H1 (cell line): Measurements from ENCODE around the gene AQP6.

Source experiments
- CHD2 ChIP-seq: IDR thresholded peaks from 2 replicates; pipeline ENCODE4 v1.6.1; 2012; ENCODE audit warnings: low read length, improper control_type of control experiment
- EZH2 ChIP-seq: fragments of 200-600 bp; sonication (generic); IDR thresholded peaks from 2 replicates; pipeline ENCODE4 v1.7.1; 2012; ENCODE audit warnings: low read depth, mild to moderate bottlenecking, moderate library complexity, low read length, inconsistent platforms; ENCODE audit not compliant: severe bottlenecking
- GABPA ChIP-seq: IDR thresholded peaks from 2 replicates; pipeline ENCODE4 v1.6.1; 2011; ENCODE audit warnings: mild to moderate bottlenecking, low read length, moderate library complexity, borderline replicate concordance; ENCODE audit not compliant: insufficient read depth
- NANOG ChIP-seq: IDR thresholded peaks from 2 replicates; pipeline ENCODE4 v1.6.1; 2011; ENCODE audit warnings: low read length, low read depth, mild to moderate bottlenecking, inconsistent platforms; ENCODE audit not compliant: insufficient read depth, poor library complexity, severe bottlenecking
- NRF1 ChIP-seq: IDR thresholded peaks from 2 replicates; pipeline ENCODE4 v1.6.1; 2011; ENCODE audit warnings: mild to moderate bottlenecking, low read depth, low read length, improper control_type of control experiment
- POLR2A ChIP-seq, 2 experiments: IDR thresholded peaks; 1 replicate in 1 of 2; 2 replicates in 1 of 2; pipeline ENCODE4 v1.6.1; 2011; ENCODE audit warnings: low read depth in 2 of 2, low read length in 2 of 2, mild to moderate bottlenecking in 2 of 2; ENCODE audit errors: control extremely low read depth in 1 of 2
- TAF1 ChIP-seq: IDR thresholded peaks from 2 replicates; pipeline ENCODE4 v1.6.1; 2011; ENCODE audit warnings: mild to moderate bottlenecking, low read depth, low read length
- TBP ChIP-seq: IDR thresholded peaks from 2 replicates; pipeline ENCODE4 v1.6.1; 2011; ENCODE audit warnings: low read depth, low read length, improper control_type of control experiment
- YY1 ChIP-seq: IDR thresholded peaks from 2 replicates; pipeline ENCODE4 v1.6.1; 2011; ENCODE audit warnings: low read depth, mild to moderate bottlenecking, low read length
- ZNF274 ChIP-seq: IDR thresholded peaks from 2 replicates; pipeline ENCODE4 v1.7.0; 2012; ENCODE audit warnings: low read length, borderline replicate concordance; ENCODE audit errors: extremely low read depth
- TF ChIP-seq, protein P1 (sequence below), 3 experiments: IDR thresholded peaks; 1 replicate in 2 of 3; 2 replicates in 1 of 3; pipeline versions ENCODE4 v1.5.1 to v1.6.1; 2011; ENCODE audit warnings: low read length in 3 of 3, mild to moderate bottlenecking in 3 of 3, inconsistent platforms in 2 of 3, low read depth in 1 of 3, moderate library complexity in 1 of 3; ENCODE audit not compliant: insufficient read depth in 1 of 3; ENCODE audit errors: control extremely low read depth in 1 of 3
- TF ChIP-seq, protein P2 (sequence below): IDR thresholded peaks from 2 replicates; pipeline ENCODE4 v1.6.1; 2012; ENCODE audit warnings: inconsistent platforms

GRCh38 chr12:49934505-49934904 is 38.2 kb upstream of the AQP6 start:
- no peak for TF ChIP-seq NRF1
- TF ChIP-seq NANOG = no peak
- TF ChIP-seq, protein P1, sequence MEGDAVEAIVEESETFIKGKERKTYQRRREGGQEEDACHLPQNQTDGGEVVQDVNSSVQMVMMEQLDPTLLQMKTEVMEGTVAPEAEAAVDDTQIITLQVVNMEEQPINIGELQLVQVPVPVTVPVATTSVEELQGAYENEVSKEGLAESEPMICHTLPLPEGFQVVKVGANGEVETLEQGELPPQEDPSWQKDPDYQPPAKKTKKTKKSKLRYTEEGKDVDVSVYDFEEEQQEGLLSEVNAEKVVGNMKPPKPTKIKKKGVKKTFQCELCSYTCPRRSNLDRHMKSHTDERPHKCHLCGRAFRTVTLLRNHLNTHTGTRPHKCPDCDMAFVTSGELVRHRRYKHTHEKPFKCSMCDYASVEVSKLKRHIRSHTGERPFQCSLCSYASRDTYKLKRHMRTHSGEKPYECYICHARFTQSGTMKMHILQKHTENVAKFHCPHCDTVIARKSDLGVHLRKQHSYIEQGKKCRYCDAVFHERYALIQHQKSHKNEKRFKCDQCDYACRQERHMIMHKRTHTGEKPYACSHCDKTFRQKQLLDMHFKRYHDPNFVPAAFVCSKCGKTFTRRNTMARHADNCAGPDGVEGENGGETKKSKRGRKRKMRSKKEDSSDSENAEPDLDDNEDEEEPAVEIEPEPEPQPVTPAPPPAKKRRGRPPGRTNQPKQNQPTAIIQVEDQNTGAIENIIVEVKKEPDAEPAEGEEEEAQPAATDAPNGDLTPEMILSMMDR (IDR thresholded peaks at IDR 0.05; ENCODE audit: control extremely low read depth in 1 of 3, insufficient read depth in 1 of 3, low read depth in 1 of 3, low read length in 3 of 3) = no peak
- no peak for TF ChIP-seq TAF1
- TF ChIP-seq GABPA = no peak
- TF ChIP-seq, protein P2, sequence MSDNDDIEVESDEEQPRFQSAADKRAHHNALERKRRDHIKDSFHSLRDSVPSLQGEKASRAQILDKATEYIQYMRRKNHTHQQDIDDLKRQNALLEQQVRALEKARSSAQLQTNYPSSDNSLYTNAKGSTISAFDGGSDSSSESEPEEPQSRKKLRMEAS = no peak
- no peak for TF ChIP-seq EZH2
- no peak for TF ChIP-seq CHD2
- no peak for TF ChIP-seq ZNF274
- TF ChIP-seq POLR2A (IDR thresholded peaks at IDR 0.05; ENCODE audit: control extremely low read depth in 1 of 2, low read depth in 2 of 2, low read length in 2 of 2) = no peak
- TF ChIP-seq YY1 = no peak
- TF ChIP-seq TBP = no peak
